ENCODE results near the gene TMCO4. TPM values are rescaled to one million over a fixed set of nuclear protein-coding genes. Genes with fewer than 3 reads are reported as not detected.
A peak's percentile ranks its signal among the peaks of the same experiment; 100 is the strongest.

TMCO4 gene
- total and polyA plus RNA-seq, 4 experiments from 2014 or later: 14.9 to 32.7 (median 22.7) TPM

- peaks cover 12% of the 10 kb centered on the region for H3K36me3 ChIP-seq (ENCODE audit: insufficient read depth, low read length)
Measured at GRCh38 chr1:19744886-19745285, 54.8 kb downstream of the TMCO4 start.

GRCh38 chr1:19744335-19744743 is 55.4 kb downstream of the TMCO4 start:
- ChIA-PET CTCF (ENCODE audit: partially characterized antibody) (no interaction called here), POLR2A (ENCODE audit: partially characterized antibody) (no interaction called here)
- Histone ChIP-seq H3K4me1 (ENCODE audit: insufficient read depth, low read length) (no peaks in the 10 kb centered on the region), H3K4me3 (ENCODE audit: low read length in 2 of 2) (no peak overlapping the region), H3K36me3 (ENCODE audit: insufficient read depth, low read length) (peaks cover 12% of the 10 kb centered on the region), H3K27ac (ENCODE audit: low read depth, low read length) (no peak overlapping the region), H3K9me3 (ENCODE audit: control insufficient read depth in 1 of 2, low read length in 2 of 2) (no peaks in the 10 kb centered on the region), H3K27me3 (ENCODE audit: insufficient read depth, low read length) (no peaks in the 10 kb centered on the region)
- DNase-seq: no peak
- intact Hi-C loops (cut with micrococcal nuclease): no loop called here
- Mint-ChIP-seq H3K27me3 (no peaks in the 10 kb centered on the region), H3K27ac (no peak overlapping the region), H3K4me3 (no peak overlapping the region), H3K9me3 (peaks cover 0 to 5% (median 0%) of the 10 kb centered on the region in 8 donors), H3K4me1 (no peaks in the 10 kb centered on the region), H3K36me3 (peaks cover 63 to 73% of the 10 kb centered on the region in 2 donors)

More at GRCh38 chr1:19744886-19745285, 54.8 kb downstream of the TMCO4 start:
- Histone ChIP-seq H3K27ac (ENCODE audit: low read depth, low read length) (no peak overlapping the region), H3K4me1 (ENCODE audit: insufficient read depth, low read length) (no peaks in the 10 kb centered on the region), H3K4me3 (ENCODE audit: low read length in 2 of 2) (no peak overlapping the region), H3K27me3 (ENCODE audit: insufficient read depth, low read length) (no peaks in the 10 kb centered on the region), H3K9me3 (ENCODE audit: control insufficient read depth in 1 of 2, low read length in 2 of 2) (no peaks in the 10 kb centered on the region)
- H3K4me1 Mint-ChIP-seq: no peaks in the 10 kb centered on the region
- peaks cover 63 to 73% of the 10 kb centered on the region in 2 donors for H3K36me3 Mint-ChIP-seq
- DNase-seq: no peak
- peaks cover 0 to under 1% (median 0%) of the 10 kb centered on the region in 8 donors for H3K9me3 Mint-ChIP-seq
- intact Hi-C loops (cut with micrococcal nuclease): no loop called here
- CTCF ChIA-PET (ENCODE audit: partially characterized antibody): no interaction called here
- no peak overlapping the region for H3K4me3 Mint-ChIP-seq
- no peaks in the 10 kb centered on the region for H3K27me3 Mint-ChIP-seq
- H3K27ac Mint-ChIP-seq: no peak overlapping the region
- POLR2A ChIA-PET (ENCODE audit: partially characterized antibody): no interaction called here

GRCh38 chr1:19743793-19744192 is 55.9 kb downstream of the TMCO4 start:
- no peak overlapping the region for H3K27ac Mint-ChIP-seq
- no peaks in the 10 kb centered on the region for H3K4me1 Mint-ChIP-seq
- peaks cover 68 to 75% of the 10 kb centered on the region in 2 donors for H3K36me3 Mint-ChIP-seq
- no peak for DNase-seq
- H3K36me3 ChIP-seq (ENCODE audit: insufficient read depth, low read length): peaks cover 12% of the 10 kb centered on the region
- no peaks in the 10 kb centered on the region for H3K27me3 Mint-ChIP-seq
- no peaks in the 10 kb centered on the region for H3K9me3 ChIP-seq (ENCODE audit: control insufficient read depth in 1 of 2, low read length in 2 of 2)
- H3K9me3 Mint-ChIP-seq: peaks cover 0 to 5% (median 0%) of the 10 kb centered on the region in 8 donors
- intact Hi-C loops (cut with micrococcal nuclease): no loop called here
- no peaks in the 10 kb centered on the region for H3K27me3 ChIP-seq (ENCODE audit: insufficient read depth, low read length)
- ChIA-PET POLR2A (ENCODE audit: partially characterized antibody) (interaction anchor here (1.1 kb wide), 1 partner anchor 12 kb away, joined by 3 read pairs; no protein-coding TSS in a partner anchor), CTCF (ENCODE audit: partially characterized antibody) (no interaction called here)
- H3K4me3 Mint-ChIP-seq: no peak overlapping the region
- no peaks in the 10 kb centered on the region for H3K4me1 ChIP-seq (ENCODE audit: insufficient read depth, low read length)
- H3K27ac ChIP-seq (ENCODE audit: low read depth, low read length): no peak overlapping the region
- no peak overlapping the region for H3K4me3 ChIP-seq (ENCODE audit: low read length in 2 of 2)

DNA sequence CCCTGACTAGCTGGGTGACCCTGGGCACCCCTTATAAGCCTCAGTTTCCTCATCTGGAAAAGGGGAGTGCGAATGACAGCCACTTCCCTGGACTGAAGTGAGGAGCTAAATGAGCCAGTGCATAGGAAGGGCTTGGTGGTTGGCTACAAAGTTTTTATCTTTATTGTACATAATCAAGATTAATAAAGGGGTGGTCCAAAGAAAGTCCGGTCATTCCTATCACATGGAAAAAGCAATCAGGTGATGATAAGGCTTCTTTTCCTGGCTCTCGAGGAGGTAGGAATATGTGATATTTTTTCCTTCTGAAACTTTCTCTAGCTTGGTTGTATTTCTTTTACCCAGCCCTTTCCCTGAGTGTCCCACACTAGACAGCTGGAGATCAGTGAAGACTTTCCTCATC is 56.5 kb downstream of the TMCO4 start:
- no peak overlapping the region for H3K27ac ChIP-seq (ENCODE audit: low read depth, low read length)
- H3K36me3 Mint-ChIP-seq: peaks cover 71 to 81% of the 10 kb centered on the region in 2 donors
- peak overlapping the region in 1 of 7 donors; percentile 66 for H3K27ac Mint-ChIP-seq
- H3K27me3 Mint-ChIP-seq: no peaks in the 10 kb centered on the region
- H3K4me3 Mint-ChIP-seq: no peak overlapping the region
- H3K36me3 ChIP-seq (ENCODE audit: insufficient read depth, low read length): peaks cover 12% of the 10 kb centered on the region
- no peaks in the 10 kb centered on the region for H3K4me1 Mint-ChIP-seq
- no peaks in the 10 kb centered on the region for H3K27me3 ChIP-seq (ENCODE audit: insufficient read depth, low read length)
- H3K9me3 Mint-ChIP-seq: peaks cover 0 to 5% (median 0%) of the 10 kb centered on the region in 8 donors
- H3K4me3 ChIP-seq (ENCODE audit: low read length in 2 of 2): no peak overlapping the region
- CTCF ChIA-PET (ENCODE audit: partially characterized antibody): no interaction called here
- no peak for DNase-seq
- intact Hi-C loops (cut with micrococcal nuclease): no loop called here
- H3K9me3 ChIP-seq (ENCODE audit: control insufficient read depth in 1 of 2, low read length in 2 of 2): no peaks in the 10 kb centered on the region
- H3K4me1 ChIP-seq (ENCODE audit: insufficient read depth, low read length): no peaks in the 10 kb centered on the region
- POLR2A ChIA-PET (ENCODE audit: partially characterized antibody): interaction anchor here (1.1 kb wide), 1 partner anchor 13 kb away, joined by 3 read pairs; no protein-coding TSS in a partner anchor

- Histone ChIP-seq H3K4me3 (ENCODE audit: low read length in 2 of 2) (no peak overlapping the region), H3K27me3 (ENCODE audit: insufficient read depth, low read length) (no peaks in the 10 kb centered on the region), H3K9me3 (ENCODE audit: control insufficient read depth in 1 of 2, low read length in 2 of 2) (no peaks in the 10 kb centered on the region), H3K36me3 (ENCODE audit: insufficient read depth, low read length) (peaks cover 12% of the 10 kb centered on the region), H3K27ac (ENCODE audit: low read depth, low read length) (no peak overlapping the region), H3K4me1 (ENCODE audit: insufficient read depth, low read length) (no peaks in the 10 kb centered on the region)
- ChIA-PET CTCF (ENCODE audit: partially characterized antibody) (interaction anchor here (0.9 kb wide), 1 partner anchor 21 kb away, joined by 3 read pairs; no protein-coding TSS in a partner anchor), POLR2A (ENCODE audit: partially characterized antibody) (no interaction called here)
- DNase-seq: no peak
- intact Hi-C loops (cut with micrococcal nuclease): no loop called here
- Mint-ChIP-seq H3K4me3 (no peak overlapping the region), H3K36me3 (peaks cover 68% of the 10 kb centered on the region in 2 donors), H3K27ac (no peak overlapping the region), H3K27me3 (no peaks in the 10 kb centered on the region), H3K9me3 (peaks cover 0 to 5% (median 0%) of the 10 kb centered on the region in 8 donors), H3K4me1 (no peaks in the 10 kb centered on the region)
Measured at GRCh38 chr1:19739628-19740027, 60.1 kb downstream of the TMCO4 start.

DNA sequence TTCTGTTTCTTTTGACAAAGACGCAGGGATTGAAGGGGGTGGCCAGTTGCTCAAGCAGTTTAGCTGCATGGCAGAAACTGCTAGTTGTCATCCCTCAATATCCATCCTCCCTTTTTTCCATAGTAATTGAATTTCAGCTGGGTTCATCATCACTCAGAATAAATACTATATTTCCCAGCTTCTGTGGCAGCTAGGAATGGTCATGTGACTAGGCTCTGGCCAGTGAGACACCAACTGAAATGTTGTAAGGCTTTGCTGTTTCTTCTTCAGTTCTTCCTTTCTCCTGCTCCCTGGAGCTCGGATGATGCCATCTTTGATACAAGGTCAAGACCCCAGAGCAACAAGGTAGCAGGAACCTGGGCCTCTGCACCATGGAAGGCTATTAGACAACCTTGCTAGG is 61.0 kb downstream of the TMCO4 start:
- no peak overlapping the region for H3K4me3 Mint-ChIP-seq
- H3K36me3 Mint-ChIP-seq: peaks cover 63 to 67% of the 10 kb centered on the region in 2 donors
- intact Hi-C loops (cut with micrococcal nuclease): no loop called here
- H3K27me3 ChIP-seq (ENCODE audit: insufficient read depth, low read length): no peaks in the 10 kb centered on the region
- no peaks in the 10 kb centered on the region for H3K9me3 ChIP-seq (ENCODE audit: control insufficient read depth in 1 of 2, low read length in 2 of 2)
- no peak overlapping the region for H3K27ac Mint-ChIP-seq
- H3K27ac ChIP-seq (ENCODE audit: low read depth, low read length): no peak overlapping the region
- no peaks in the 10 kb centered on the region for H3K4me1 Mint-ChIP-seq
- no peak overlapping the region for H3K4me3 ChIP-seq (ENCODE audit: low read length in 2 of 2)
- no peaks in the 10 kb centered on the region for H3K4me1 ChIP-seq (ENCODE audit: insufficient read depth, low read length)
- POLR2A ChIA-PET (ENCODE audit: partially characterized antibody): no interaction called here
- CTCF ChIA-PET (ENCODE audit: partially characterized antibody): interaction anchor here (1.4 to 1.6 kb wide), 2 partner anchors 34 to 76 kb away, joined by 3 to 4 read pairs; no protein-coding TSS in a partner anchor
- H3K36me3 ChIP-seq (ENCODE audit: insufficient read depth, low read length): peaks cover 2% of the 10 kb centered on the region
- H3K27me3 Mint-ChIP-seq: no peaks in the 10 kb centered on the region
- H3K9me3 Mint-ChIP-seq: peaks cover 0 to 5% (median 0%) of the 10 kb centered on the region in 8 donors
- no peak for DNase-seq

- H3K36me3 Mint-ChIP-seq: peaks cover 63 to 67% of the 10 kb centered on the region in 2 donors
- Histone ChIP-seq H3K27ac (ENCODE audit: low read depth, low read length) (no peak overlapping the region), H3K4me1 (ENCODE audit: insufficient read depth, low read length) (no peaks in the 10 kb centered on the region), H3K36me3 (ENCODE audit: insufficient read depth, low read length) (no peaks in the 10 kb centered on the region), H3K9me3 (ENCODE audit: control insufficient read depth in 1 of 2, low read length in 2 of 2) (no peaks in the 10 kb centered on the region), H3K27me3 (ENCODE audit: insufficient read depth, low read length) (no peaks in the 10 kb centered on the region), H3K4me3 (ENCODE audit: low read length in 2 of 2) (no peak overlapping the region)
- no peak for DNase-seq
- intact Hi-C loops (cut with micrococcal nuclease): no loop called here
- CTCF ChIA-PET (ENCODE audit: partially characterized antibody): interaction anchor here (1.4 to 1.6 kb wide), 2 partner anchors 33 to 75 kb away, joined by 3 to 4 read pairs; no protein-coding TSS in a partner anchor
- H3K9me3 Mint-ChIP-seq: peaks cover 0 to 5% (median 0%) of the 10 kb centered on the region in 8 donors
- POLR2A ChIA-PET (ENCODE audit: partially characterized antibody): no interaction called here
- H3K4me1 Mint-ChIP-seq: no peaks in the 10 kb centered on the region
- no peak overlapping the region for H3K27ac Mint-ChIP-seq
- H3K4me3 Mint-ChIP-seq: no peak overlapping the region
- no peaks in the 10 kb centered on the region for H3K27me3 Mint-ChIP-seq
Measured at GRCh38 chr1:19738076-19738475, 61.6 kb downstream of the TMCO4 start.
